ENCODE measurements around the gene RGS5. TPM values are rescaled to one million over a fixed set of nuclear protein-coding genes. Genes with fewer than 3 reads are reported as not detected.

The RGS5 gene
- total RNA-seq, 3 donors from 2014 or later = 31.9 to 69.3 (median 42.6) TPM

DNA sequence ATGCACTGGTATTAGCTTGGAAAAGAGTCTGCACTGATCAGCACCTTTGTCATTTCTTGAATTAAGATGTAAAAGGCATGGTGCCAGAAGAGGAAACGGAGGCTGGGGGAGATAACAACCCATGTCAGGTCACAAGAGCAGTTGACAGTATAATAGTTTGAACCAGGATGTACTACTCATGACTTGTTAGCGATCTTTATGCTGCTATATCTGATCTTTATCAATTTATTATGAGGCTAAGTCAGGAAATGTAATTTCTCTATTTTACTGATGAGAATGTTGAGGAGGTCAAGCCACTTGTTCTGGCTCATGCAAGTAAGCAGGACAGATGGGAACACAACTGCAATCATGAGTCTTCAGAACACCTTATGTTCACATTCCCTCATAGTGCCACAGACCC, 41.4 kb downstream of the RGS5 start:
- Histone ChIP-seq H3K27ac (no peak overlapping the region), H3K27me3 (no peaks in the 10 kb centered on the region), H3K4me3 (no peak overlapping the region), H3K36me3 (no peaks in the 10 kb centered on the region), H3K9me3 (no peaks in the 10 kb centered on the region), H3K4me1 (no peaks in the 10 kb centered on the region)
- no peak for DNase-seq (ENCODE audit: low spot score in 2 of 2)
- TF ChIP-seq POLR2A (IDR thresholded peaks at IDR 0.05) (no peak), POLR2AphosphoS5 (IDR thresholded peaks at IDR 0.05) (no peak)
- TF ChIP-seq, protein P1, sequence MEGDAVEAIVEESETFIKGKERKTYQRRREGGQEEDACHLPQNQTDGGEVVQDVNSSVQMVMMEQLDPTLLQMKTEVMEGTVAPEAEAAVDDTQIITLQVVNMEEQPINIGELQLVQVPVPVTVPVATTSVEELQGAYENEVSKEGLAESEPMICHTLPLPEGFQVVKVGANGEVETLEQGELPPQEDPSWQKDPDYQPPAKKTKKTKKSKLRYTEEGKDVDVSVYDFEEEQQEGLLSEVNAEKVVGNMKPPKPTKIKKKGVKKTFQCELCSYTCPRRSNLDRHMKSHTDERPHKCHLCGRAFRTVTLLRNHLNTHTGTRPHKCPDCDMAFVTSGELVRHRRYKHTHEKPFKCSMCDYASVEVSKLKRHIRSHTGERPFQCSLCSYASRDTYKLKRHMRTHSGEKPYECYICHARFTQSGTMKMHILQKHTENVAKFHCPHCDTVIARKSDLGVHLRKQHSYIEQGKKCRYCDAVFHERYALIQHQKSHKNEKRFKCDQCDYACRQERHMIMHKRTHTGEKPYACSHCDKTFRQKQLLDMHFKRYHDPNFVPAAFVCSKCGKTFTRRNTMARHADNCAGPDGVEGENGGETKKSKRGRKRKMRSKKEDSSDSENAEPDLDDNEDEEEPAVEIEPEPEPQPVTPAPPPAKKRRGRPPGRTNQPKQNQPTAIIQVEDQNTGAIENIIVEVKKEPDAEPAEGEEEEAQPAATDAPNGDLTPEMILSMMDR (IDR thresholded peaks at IDR 0.05) = no peak
- intact Hi-C loops (cut with DNase I; ENCODE audit: low total_unique reads) = no loop called here

GRCh38 chr1:163155606-163156005, 47.1 kb downstream of the RGS5 start:
- no peaks in the 10 kb centered on the region for H3K27me3 ChIP-seq
- no peaks in the 10 kb centered on the region for H3K9me3 ChIP-seq
- no peak overlapping the region for H3K27ac ChIP-seq
- intact Hi-C loops (cut with DNase I; ENCODE audit: low total_unique reads) = no loop called here
- DNase-seq (ENCODE audit: low spot score in 2 of 2) = no peak
- H3K4me1 ChIP-seq = no peaks in the 10 kb centered on the region
- no peak overlapping the region for H3K4me3 ChIP-seq
- TF ChIP-seq POLR2AphosphoS5 (IDR thresholded peaks at IDR 0.05) = no peak
- no peak for TF ChIP-seq POLR2A (IDR thresholded peaks at IDR 0.05)
- TF ChIP-seq, protein P1 (IDR thresholded peaks at IDR 0.05) = no peak
- H3K36me3 ChIP-seq = no peaks in the 10 kb centered on the region

DNA sequence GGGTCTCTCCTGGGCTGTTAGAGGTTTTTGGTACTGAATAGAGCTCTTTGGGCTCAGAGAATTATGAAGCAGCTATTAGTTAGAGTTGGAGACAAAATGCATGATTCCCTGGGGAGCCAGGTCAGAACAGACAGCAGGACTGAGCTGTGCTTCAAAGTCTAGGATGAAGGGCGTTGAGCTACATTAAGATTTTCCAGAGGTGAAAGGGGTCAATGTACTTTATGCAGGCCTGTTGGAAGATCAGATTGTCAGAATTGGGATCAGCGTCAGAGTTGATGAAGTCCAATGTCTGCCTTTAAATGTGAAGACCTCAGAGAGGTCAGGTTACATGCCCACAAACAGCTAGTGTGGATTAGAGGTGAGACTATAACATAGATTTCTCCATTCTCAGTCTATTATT, 53.8 kb downstream of the RGS5 start:
- Histone ChIP-seq H3K36me3 (no peaks in the 10 kb centered on the region), H3K27ac (no peak overlapping the region), H3K27me3 (no peaks in the 10 kb centered on the region), H3K4me1 (no peaks in the 10 kb centered on the region), H3K4me3 (no peak overlapping the region), H3K9me3 (no peaks in the 10 kb centered on the region)
- intact Hi-C loops (cut with DNase I; ENCODE audit: low total_unique reads) = no loop called here
- no peak for TF ChIP-seq POLR2AphosphoS5 (IDR thresholded peaks at IDR 0.05)
- TF ChIP-seq, protein P1 (IDR thresholded peaks at IDR 0.05) = no peak
- no peak for TF ChIP-seq POLR2A (IDR thresholded peaks at IDR 0.05)
- no peak for DNase-seq (ENCODE audit: low spot score in 2 of 2)

GRCh38 chr1:163147019-163147418, 55.7 kb downstream of the RGS5 start:
- Histone ChIP-seq H3K27me3 (no peaks in the 10 kb centered on the region), H3K4me3 (no peak overlapping the region), H3K27ac (no peak overlapping the region), H3K9me3 (no peaks in the 10 kb centered on the region), H3K36me3 (no peaks in the 10 kb centered on the region), H3K4me1 (no peaks in the 10 kb centered on the region)
- TF ChIP-seq POLR2A (IDR thresholded peaks at IDR 0.05) (no peak), POLR2AphosphoS5 (IDR thresholded peaks at IDR 0.05) (no peak)
- TF ChIP-seq, protein P1 (IDR thresholded peaks at IDR 0.05) = no peak
- intact Hi-C loops (cut with DNase I; ENCODE audit: low total_unique reads) = no loop called here
- no peak for DNase-seq (ENCODE audit: low spot score in 2 of 2)

DNA sequence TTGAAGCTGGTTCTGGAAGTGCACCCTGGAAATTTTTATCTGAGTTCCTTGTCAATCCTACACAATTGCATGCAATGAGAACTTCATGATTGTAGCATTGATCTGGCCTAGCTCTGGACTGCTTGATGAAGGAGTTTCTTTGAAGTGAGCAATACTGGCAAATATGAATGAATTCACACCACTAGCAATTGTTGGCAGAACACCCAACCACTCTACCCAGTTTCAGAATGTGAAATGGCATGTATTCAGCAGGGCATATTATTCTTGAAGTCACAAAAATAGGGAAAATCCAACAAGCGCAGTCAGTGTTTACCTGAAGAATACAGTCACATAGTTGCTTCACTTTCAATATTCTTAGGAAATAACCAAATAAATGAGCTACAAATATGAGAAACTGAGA, 57.3 kb downstream of the RGS5 start:
- no peak for DNase-seq (ENCODE audit: low spot score in 2 of 2)
- Histone ChIP-seq H3K4me3 (no peak overlapping the region), H3K4me1 (no peaks in the 10 kb centered on the region), H3K27me3 (no peaks in the 10 kb centered on the region), H3K9me3 (no peaks in the 10 kb centered on the region), H3K27ac (no peak overlapping the region), H3K36me3 (no peaks in the 10 kb centered on the region)
- intact Hi-C loops (cut with DNase I; ENCODE audit: low total_unique reads) = no loop called here
- no peak for TF ChIP-seq POLR2AphosphoS5 (IDR thresholded peaks at IDR 0.05)
- TF ChIP-seq, protein P1 (IDR thresholded peaks at IDR 0.05) = no peak
- no peak for TF ChIP-seq POLR2A (IDR thresholded peaks at IDR 0.05)

Measured in breast epithelium (tissue), 4 donors.